Mesothelial cell of epicardium (in vitro differentiated cells): Measurements from ENCODE around the gene PIANP. TPM values are rescaled to one million over a fixed set of nuclear protein-coding genes. Genes with fewer than 3 reads are reported as not detected.

Experiments
- DNase-seq, 2 experiments: peaks; one replicate each; pipeline ENCODE4 v3.0.0; 2021; ENCODE audit warnings: low spot score in 2 of 2; ENCODE audit not compliant: unreplicated experiment in 2 of 2
- H3K27ac Mint-ChIP-seq: 2 replicates; pipeline ENCODE4 v1.8.0; 2021; ENCODE audit warnings: mixed read lengths
- H3K27me3 Mint-ChIP-seq: 2 replicates; pipeline ENCODE4 v1.8.0; 2021; ENCODE audit warnings: low read depth, mixed read lengths
- H3K36me3 Mint-ChIP-seq: 2 replicates; pipeline ENCODE4 v1.8.0; 2021; ENCODE audit warnings: mixed read lengths
- H3K4me1 Mint-ChIP-seq: 2 replicates; pipeline ENCODE4 v1.8.0; 2021; ENCODE audit warnings: mixed read lengths
- H3K4me3 Mint-ChIP-seq: 2 replicates; pipeline ENCODE4 v1.8.0; 2021; ENCODE audit warnings: mild to moderate bottlenecking, moderate library complexity, mixed read lengths
- H3K9me3 Mint-ChIP-seq: 2 replicates; pipeline ENCODE4 v1.8.0; 2021; ENCODE audit warnings: mixed read lengths
- CTCF ChIP-seq: fragments of 200-600 bp; sonication (generic); IDR thresholded peaks from one replicate; pipeline ENCODE4 v1.5.0; 2021; ENCODE audit warnings: antibody characterized with exemption; ENCODE audit not compliant: unreplicated experiment
- total RNA-seq: library from RNA; stranded (reverse); gene quantifications from 3 replicates; pipeline ENCODE4 v1.2.1, GENCODE V29; 2021

Gene PIANP
- total RNA-seq, 1 donor from 2014 or later: 3.9 TPM

GRCh38 chr12:6698352-6699046 is 2.1 kb downstream of the PIANP start:
- Mint-ChIP-seq H3K27ac (no peak overlapping the region), H3K27me3 (peaks cover 85% of the 10 kb centered on the region), H3K9me3 (no peaks in the 10 kb centered on the region), H3K36me3 (no peaks in the 10 kb centered on the region), H3K4me1 (peaks cover 17% of the 10 kb centered on the region), H3K4me3 (peak overlapping the region; percentile 67)
- no peak for TF ChIP-seq CTCF
- DNase-seq: no peak

- TF ChIP-seq CTCF: no peak
- Mint-ChIP-seq H3K36me3 (no peaks in the 10 kb centered on the region), H3K27ac (no peak overlapping the region), H3K9me3 (no peaks in the 10 kb centered on the region), H3K4me3 (no peak overlapping the region), H3K27me3 (peaks cover 79% of the 10 kb centered on the region), H3K4me1 (peaks cover 17% of the 10 kb centered on the region)
- DNase-seq: peak in 1 of 2 experiments; percentile 53
These were observed 2.8 kb downstream of the PIANP start for GRCh38 chr12:6697584-6698351.

GRCh38 chr12:6696690-6697583 is 3.7 kb downstream of the PIANP start:
- Mint-ChIP-seq H3K4me3 (no peak overlapping the region), H3K36me3 (no peaks in the 10 kb centered on the region), H3K27ac (no peak overlapping the region), H3K27me3 (peaks cover 71% of the 10 kb centered on the region), H3K9me3 (no peaks in the 10 kb centered on the region), H3K4me1 (peaks cover 17% of the 10 kb centered on the region)
- no peak for DNase-seq
- no peak for TF ChIP-seq CTCF

- Mint-ChIP-seq H3K27me3 (peaks cover 58% of the 10 kb centered on the region), H3K27ac (no peak overlapping the region)
These were observed 5.1 kb downstream of the PIANP start for GRCh38 chr12:6695313-6696045.

More at GRCh38 chr12:6695313-6696045, 5.1 kb downstream of the PIANP start:
- no peaks in the 10 kb centered on the region for H3K36me3 Mint-ChIP-seq
- no peak for TF ChIP-seq CTCF
- no peak overlapping the region for H3K4me3 Mint-ChIP-seq
- no peak for DNase-seq
- H3K4me1 Mint-ChIP-seq: peaks cover 8% of the 10 kb centered on the region
- no peaks in the 10 kb centered on the region for H3K9me3 Mint-ChIP-seq
